Endodermal cell (in vitro differentiated cells): ENCODE results near the gene CEP170. TPM values are rescaled to one million over a fixed set of nuclear protein-coding genes. Genes with fewer than 3 reads are reported as not detected.

Experiments
- DNase-seq: peaks from one replicate; pipeline ENCODE4 v3.0.0-alpha.2; 2017
- H3K27ac ChIP-seq: 2 replicates; pipeline ENCODE4 v1.5.1; 2013; ENCODE audit warnings: mild to moderate bottlenecking, low read depth, low read length, moderate library complexity
- H3K27me3 ChIP-seq: 2 replicates; pipeline ENCODE4 v1.6.1; 2013; ENCODE audit warnings: mild to moderate bottlenecking, low read length, moderate library complexity; ENCODE audit not compliant: insufficient read depth, control insufficient read depth, poor library complexity, severe bottlenecking
- H3K36me3 ChIP-seq: 2 replicates; pipeline ENCODE4 v1.7.0; 2013; ENCODE audit warnings: mild to moderate bottlenecking, low read length, moderate library complexity; ENCODE audit not compliant: control insufficient read depth, insufficient read depth
- H3K4me1 ChIP-seq: one replicate; pipeline ENCODE4 v1.7.0; 2013; ENCODE audit warnings: low read length; ENCODE audit not compliant: control insufficient read depth, insufficient read depth
- H3K4me3 ChIP-seq: 2 replicates; pipeline ENCODE4 v1.5.1; 2013; ENCODE audit warnings: mild to moderate bottlenecking, low read length, moderate library complexity
- H3K9ac ChIP-seq: 2 replicates; pipeline ENCODE4 v1.6.1; 2013; ENCODE audit warnings: mild to moderate bottlenecking, low read length, moderate library complexity; ENCODE audit not compliant: poor library complexity, severe bottlenecking; ENCODE audit errors: extremely low read depth
- H3K9me3 ChIP-seq: 2 replicates; pipeline ENCODE4 v1.6.1; 2013; ENCODE audit warnings: mild to moderate bottlenecking, low read length, moderate library complexity; ENCODE audit not compliant: control insufficient read depth
- H3K27ac Mint-ChIP-seq: 2 replicates; pipeline ENCODE4 v1.8.0; 2020; ENCODE audit warnings: mixed read lengths
- H3K27me3 Mint-ChIP-seq: 2 replicates; pipeline ENCODE4 v1.8.0; 2021; ENCODE audit warnings: mild to moderate bottlenecking, mixed read lengths; ENCODE audit not compliant: insufficient read depth
- H3K36me3 Mint-ChIP-seq: 2 replicates; pipeline ENCODE4 v1.8.0; 2020; ENCODE audit warnings: low read depth, mixed read lengths
- H3K4me1 Mint-ChIP-seq: 2 replicates; pipeline ENCODE4 v1.8.0; 2020; ENCODE audit warnings: mixed read lengths
- H3K4me3 Mint-ChIP-seq: 2 replicates; pipeline ENCODE4 v1.8.0; 2020; ENCODE audit warnings: mild to moderate bottlenecking, moderate library complexity, mixed read lengths
- H3K9me3 Mint-ChIP-seq: 2 replicates; pipeline ENCODE4 v1.8.0; 2020; ENCODE audit warnings: mild to moderate bottlenecking, mixed read lengths
- WGBS, 2 experiments: methylation state at CpG; one replicate each; pipeline versions ENCODE4 v1.1.5 to v1.1.7; 2013; ENCODE audit warnings: missing lambda C conversion rate in 2 of 2, mixed read lengths in 1 of 2; ENCODE audit not compliant: insufficient coverage in 1 of 2, insufficient read length in 1 of 2; 5-methylcytosine and 5-hydroxymethylcytosine counted together
- total RNA-seq, 2 donors: library from RNA; stranded (reverse); fragmentation: NEBNext Ultra II Directional in 1 of 2; extraction: Animal tissue kit (Norgen Biotek cat#: 25700) in 1 of 2; gene quantifications; 2 replicates in 1 of 2; 3 replicates in 1 of 2; pipeline ENCODE4 v1.2.1, GENCODE V29; 2021
- TF ChIP-seq, protein P1 (sequence below): fragments of 200-600 bp; sonication (generic); conservative IDR thresholded peaks from 2 replicates; pipeline ENCODE4 v1.5.0; 2021; ENCODE audit warnings: antibody characterized with exemption, mild to moderate bottlenecking

Gene CEP170
- total RNA-seq, 2 donors from 2014 or later = 85.7 to 99.8 TPM

DNA sequence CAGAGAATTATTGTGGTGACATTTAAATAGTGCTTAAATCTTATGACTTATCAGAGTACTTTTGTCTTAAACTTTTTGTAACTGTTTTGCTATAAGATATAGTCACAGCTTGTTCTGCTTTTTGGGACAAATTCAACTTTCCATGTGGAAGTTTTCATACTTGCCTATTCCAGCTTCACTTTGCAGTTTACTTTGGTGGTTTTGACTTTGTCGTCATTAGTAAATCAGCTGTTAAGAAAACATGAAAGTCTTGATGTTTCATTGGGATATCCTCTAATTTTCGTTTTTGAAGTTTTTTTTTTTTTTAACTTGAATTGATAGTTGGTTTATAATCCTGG lies 32.0 kb upstream of the CEP170 start:
- Mint-ChIP-seq H3K27ac (no peak overlapping the region), H3K9me3 (peaks cover 2% of the 10 kb centered on the region), H3K4me3 (no peak overlapping the region), H3K27me3 (no peaks in the 10 kb centered on the region), H3K36me3 (peaks cover 13% of the 10 kb centered on the region), H3K4me1 (no peaks in the 10 kb centered on the region)
- no peak overlapping the region for H3K27ac ChIP-seq
- WGBS, 2 experiments = 71 to 85% methylated on average over 2 of the region's 2 CpGs
- no peak overlapping the region for H3K4me3 ChIP-seq
- TF ChIP-seq, protein P1, sequence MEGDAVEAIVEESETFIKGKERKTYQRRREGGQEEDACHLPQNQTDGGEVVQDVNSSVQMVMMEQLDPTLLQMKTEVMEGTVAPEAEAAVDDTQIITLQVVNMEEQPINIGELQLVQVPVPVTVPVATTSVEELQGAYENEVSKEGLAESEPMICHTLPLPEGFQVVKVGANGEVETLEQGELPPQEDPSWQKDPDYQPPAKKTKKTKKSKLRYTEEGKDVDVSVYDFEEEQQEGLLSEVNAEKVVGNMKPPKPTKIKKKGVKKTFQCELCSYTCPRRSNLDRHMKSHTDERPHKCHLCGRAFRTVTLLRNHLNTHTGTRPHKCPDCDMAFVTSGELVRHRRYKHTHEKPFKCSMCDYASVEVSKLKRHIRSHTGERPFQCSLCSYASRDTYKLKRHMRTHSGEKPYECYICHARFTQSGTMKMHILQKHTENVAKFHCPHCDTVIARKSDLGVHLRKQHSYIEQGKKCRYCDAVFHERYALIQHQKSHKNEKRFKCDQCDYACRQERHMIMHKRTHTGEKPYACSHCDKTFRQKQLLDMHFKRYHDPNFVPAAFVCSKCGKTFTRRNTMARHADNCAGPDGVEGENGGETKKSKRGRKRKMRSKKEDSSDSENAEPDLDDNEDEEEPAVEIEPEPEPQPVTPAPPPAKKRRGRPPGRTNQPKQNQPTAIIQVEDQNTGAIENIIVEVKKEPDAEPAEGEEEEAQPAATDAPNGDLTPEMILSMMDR = no peak
- H3K9me3 ChIP-seq = no peaks in the 10 kb centered on the region
- DNase-seq = no peak
- no peaks in the 10 kb centered on the region for H3K4me1 ChIP-seq
- H3K27me3 ChIP-seq = no peaks in the 10 kb centered on the region
- peaks cover 8% of the 10 kb centered on the region for H3K36me3 ChIP-seq
- no peak overlapping the region for H3K9ac ChIP-seq

DNA sequence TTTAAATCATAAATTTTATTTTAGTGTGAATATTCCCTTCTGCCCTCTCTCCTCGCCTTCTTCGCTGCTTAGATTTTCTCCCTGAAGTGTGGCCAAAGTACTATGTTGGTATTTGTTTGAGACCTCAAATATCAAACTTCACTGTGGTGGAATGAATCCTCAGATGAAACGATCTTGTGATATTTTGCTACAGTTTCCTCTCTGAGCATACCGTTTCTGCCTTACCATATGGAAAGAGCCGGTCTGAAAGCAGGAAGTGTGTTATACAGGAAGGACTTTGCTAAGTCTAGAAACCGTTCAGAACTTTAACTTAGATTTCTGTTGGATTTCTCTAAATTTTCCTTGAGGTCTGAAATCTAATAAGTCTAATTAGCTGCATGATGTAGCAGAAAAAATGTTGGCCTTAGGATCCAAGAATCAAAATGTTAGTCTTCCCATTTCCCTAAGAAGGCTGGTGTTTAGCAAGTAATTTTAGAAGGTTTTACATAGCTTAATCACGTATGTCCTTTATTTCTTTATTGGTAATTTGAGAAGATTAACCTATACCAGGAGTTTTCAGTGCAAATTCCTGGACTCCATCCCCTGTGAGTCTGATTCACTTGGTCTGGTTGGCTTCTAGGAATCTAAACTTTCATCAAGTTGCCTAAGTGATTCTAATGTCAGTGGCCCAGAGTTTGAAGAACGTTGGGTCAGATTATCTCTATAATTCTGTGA lies 31.5 kb upstream of the CEP170 start:
- no peaks in the 10 kb centered on the region for H3K9me3 ChIP-seq
- H3K4me3 Mint-ChIP-seq = no peak overlapping the region
- no peaks in the 10 kb centered on the region for H3K4me1 Mint-ChIP-seq
- H3K9ac ChIP-seq = no peak overlapping the region
- H3K36me3 ChIP-seq = peaks cover 8% of the 10 kb centered on the region
- H3K27me3 ChIP-seq = no peaks in the 10 kb centered on the region
- TF ChIP-seq, protein P1 = no peak
- H3K4me1 ChIP-seq = no peaks in the 10 kb centered on the region
- 75 to 78% methylated on average over 4 to 8 of the region's 8 CpGs for WGBS, 2 experiments
- peaks cover 16% of the 10 kb centered on the region for H3K36me3 Mint-ChIP-seq
- H3K4me3 ChIP-seq = no peak overlapping the region
- no peak overlapping the region for H3K27ac ChIP-seq
- DNase-seq = no peak
- H3K27ac Mint-ChIP-seq = no peak overlapping the region
- H3K9me3 Mint-ChIP-seq = peaks cover 2% of the 10 kb centered on the region
- no peaks in the 10 kb centered on the region for H3K27me3 Mint-ChIP-seq

DNA sequence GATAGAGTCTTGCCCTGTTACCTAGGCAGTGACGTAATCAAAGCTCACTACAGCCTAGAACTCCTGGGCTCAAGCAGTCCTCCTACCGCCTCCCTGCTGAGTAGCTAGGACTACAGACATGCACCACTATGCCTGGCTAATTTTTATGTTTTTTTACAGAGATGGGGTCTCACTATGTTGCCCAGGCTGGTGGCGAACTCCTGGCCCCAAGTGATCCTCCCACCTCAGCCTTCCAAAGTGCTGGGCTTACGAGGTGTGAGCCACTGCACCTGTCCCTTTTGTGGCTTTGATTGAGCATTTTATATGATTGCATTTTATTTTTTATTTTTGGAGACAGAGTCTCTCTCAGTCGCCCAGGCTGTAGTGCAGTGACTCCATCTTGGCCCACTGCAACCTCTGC lies 26.6 kb upstream of the CEP170 start:
- Histone ChIP-seq H3K4me1 (no peaks in the 10 kb centered on the region), H3K36me3 (peaks cover 5% of the 10 kb centered on the region), H3K27me3 (no peaks in the 10 kb centered on the region), H3K9me3 (no peaks in the 10 kb centered on the region), H3K4me3 (no peak overlapping the region), H3K9ac (no peak overlapping the region), H3K27ac (no peak overlapping the region)
- H3K27me3 Mint-ChIP-seq = no peaks in the 10 kb centered on the region
- no peak for DNase-seq
- 93% methylated on average over 2 to 5 of the region's 5 CpGs for WGBS, 2 experiments
- H3K9me3 Mint-ChIP-seq = peaks cover 2% of the 10 kb centered on the region
- no peak overlapping the region for H3K4me3 Mint-ChIP-seq
- H3K27ac Mint-ChIP-seq = no peak overlapping the region
- TF ChIP-seq, protein P1 = no peak
- H3K36me3 Mint-ChIP-seq = peaks cover 15% of the 10 kb centered on the region
- no peaks in the 10 kb centered on the region for H3K4me1 Mint-ChIP-seq
